Smooth muscle cell of the brain vasculature (primary cell): Measurements from ENCODE around the gene MEI4.

ENCODE experiments used
- DNase-seq: peaks from one replicate; pipeline ENCODE4 v3.0.0-alpha.2; 2012; ENCODE audit warnings: low read depth, low spot score

The MEI4 gene

DNA sequence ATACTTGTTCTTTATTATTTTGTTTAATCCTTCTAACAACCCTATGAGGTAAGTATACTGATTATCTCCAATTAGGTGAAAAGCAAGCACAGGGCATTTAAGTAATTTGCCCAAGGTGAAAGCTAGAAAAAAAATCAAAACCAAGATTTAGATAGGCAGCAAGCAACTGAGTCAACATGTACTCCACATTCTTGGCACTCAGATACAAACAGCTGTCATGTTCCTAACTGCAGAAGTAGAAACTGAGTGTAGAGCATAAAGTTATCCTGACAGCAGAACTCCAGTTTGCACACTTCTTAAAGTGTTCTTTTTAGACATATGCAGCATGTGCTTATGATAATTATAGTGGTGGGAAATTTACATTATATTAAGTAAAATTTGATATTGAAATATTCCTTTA, 278.1 kb downstream of the MEI4 start:
- DNase-seq = no peak

DNA sequence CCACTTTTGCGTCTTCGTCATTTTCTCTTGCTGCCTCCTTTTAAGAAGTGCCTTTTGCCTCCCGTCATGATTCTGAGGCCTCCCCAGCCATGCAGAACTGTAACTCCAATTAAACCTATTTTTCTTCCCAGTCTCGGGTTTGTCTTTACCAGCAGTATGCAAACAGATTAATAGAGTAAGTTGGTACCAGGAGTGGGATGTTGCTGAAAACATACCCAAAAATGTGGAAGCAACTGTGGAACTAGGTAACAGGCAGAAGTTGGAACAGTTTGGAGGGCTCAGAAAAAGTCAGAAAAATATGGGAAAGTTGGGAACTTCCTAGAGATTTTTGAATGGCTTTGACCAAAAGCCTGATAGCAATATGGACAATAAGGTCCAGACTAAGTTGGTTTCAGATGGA, 309.2 kb downstream of the MEI4 start:
- DNase-seq = no peak

DNA sequence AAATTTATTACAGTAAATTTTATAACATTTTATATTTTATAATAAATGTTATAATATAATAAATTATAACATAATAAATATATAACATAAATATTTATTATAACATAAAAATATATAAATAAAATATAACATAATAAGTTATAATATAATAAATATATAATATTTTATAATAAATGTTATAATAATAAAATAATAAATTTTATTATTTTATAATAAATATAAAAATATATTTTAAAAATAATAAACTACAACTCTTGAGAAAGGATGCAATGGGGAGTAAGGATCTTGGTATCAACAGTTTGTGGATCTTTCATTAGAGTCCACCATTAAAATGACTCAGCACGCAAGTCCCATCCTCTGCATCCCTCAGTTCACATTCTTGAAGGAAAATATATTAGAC, 312.6 kb downstream of the MEI4 start:
- DNase-seq = no peak

DNA sequence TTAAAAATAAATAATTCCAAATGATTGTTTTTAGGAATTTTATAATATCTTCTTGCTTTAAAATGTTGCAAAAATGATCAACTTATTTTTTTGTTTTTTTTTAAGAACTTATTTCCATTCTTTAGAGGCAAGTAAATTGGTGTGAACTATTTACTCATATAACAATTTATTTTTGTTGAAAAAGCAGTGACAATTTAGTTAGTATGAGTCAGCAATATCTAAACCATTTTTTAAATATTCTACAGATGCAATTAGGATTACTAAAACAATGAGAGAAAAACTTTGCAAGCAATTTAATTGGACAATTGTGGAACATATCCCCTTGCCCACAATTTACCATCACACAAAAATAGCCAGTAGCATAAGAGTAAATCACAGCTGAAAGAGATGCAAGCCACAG, 319.5 kb downstream of the MEI4 start:
- DNase-seq = no peak
